OCI-LY1 (cell line): Measurements from ENCODE around the gene POTEH.
"Not testable (repeated sequence)": the region's sequence is repeated elsewhere in the genome, so short reads cannot be mapped to it uniquely, and the experiment has no call there.

ENCODE experiments used
- EZH2 ChIP-seq: fragments of 200-600 bp; sonication (generic), shearing (Covaris generic); IDR thresholded peaks from 2 replicates; pipeline ENCODE4 v1.8.0; 2017; ENCODE audit warnings: borderline replicate concordance, mixed run types, mild to moderate bottlenecking, antibody characterized with exemption, low read length, moderate library complexity, mixed read lengths
- TF ChIP-seq, protein P1 (sequence below): fragments of 200-600 bp; sonication (generic), shearing (Covaris generic); IDR thresholded peaks from 2 replicates; pipeline ENCODE4 v1.5.1; 2017; ENCODE audit warnings: mild to moderate bottlenecking, antibody characterized with exemption, low read length, moderate library complexity, mixed read lengths

DNA sequence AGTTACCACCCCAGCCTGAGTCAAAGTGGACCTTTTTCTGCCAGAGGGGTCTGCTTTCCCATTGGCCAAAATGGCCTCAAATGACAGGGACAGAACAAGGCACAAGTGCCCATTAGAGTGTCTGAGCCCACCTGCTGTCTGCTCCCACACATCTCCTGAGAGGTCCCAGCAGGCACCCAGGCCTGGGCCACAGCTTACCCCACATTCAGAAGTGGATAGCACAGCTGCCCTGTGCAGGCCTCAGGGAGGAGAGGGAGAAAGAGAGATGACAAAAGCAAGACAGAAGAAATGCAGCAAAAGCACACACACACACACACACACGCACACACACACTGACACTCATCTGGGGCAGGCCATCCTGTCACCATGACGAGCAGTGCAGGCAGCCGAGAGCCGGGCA lies 4.2 kb upstream of the POTEH start:
- TF ChIP-seq, protein P1, sequence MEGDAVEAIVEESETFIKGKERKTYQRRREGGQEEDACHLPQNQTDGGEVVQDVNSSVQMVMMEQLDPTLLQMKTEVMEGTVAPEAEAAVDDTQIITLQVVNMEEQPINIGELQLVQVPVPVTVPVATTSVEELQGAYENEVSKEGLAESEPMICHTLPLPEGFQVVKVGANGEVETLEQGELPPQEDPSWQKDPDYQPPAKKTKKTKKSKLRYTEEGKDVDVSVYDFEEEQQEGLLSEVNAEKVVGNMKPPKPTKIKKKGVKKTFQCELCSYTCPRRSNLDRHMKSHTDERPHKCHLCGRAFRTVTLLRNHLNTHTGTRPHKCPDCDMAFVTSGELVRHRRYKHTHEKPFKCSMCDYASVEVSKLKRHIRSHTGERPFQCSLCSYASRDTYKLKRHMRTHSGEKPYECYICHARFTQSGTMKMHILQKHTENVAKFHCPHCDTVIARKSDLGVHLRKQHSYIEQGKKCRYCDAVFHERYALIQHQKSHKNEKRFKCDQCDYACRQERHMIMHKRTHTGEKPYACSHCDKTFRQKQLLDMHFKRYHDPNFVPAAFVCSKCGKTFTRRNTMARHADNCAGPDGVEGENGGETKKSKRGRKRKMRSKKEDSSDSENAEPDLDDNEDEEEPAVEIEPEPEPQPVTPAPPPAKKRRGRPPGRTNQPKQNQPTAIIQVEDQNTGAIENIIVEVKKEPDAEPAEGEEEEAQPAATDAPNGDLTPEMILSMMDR = not testable (repeated sequence)
- TF ChIP-seq EZH2 = not testable (repeated sequence)
